ENCODE results near the gene GCK.

The GCK gene

DNA sequence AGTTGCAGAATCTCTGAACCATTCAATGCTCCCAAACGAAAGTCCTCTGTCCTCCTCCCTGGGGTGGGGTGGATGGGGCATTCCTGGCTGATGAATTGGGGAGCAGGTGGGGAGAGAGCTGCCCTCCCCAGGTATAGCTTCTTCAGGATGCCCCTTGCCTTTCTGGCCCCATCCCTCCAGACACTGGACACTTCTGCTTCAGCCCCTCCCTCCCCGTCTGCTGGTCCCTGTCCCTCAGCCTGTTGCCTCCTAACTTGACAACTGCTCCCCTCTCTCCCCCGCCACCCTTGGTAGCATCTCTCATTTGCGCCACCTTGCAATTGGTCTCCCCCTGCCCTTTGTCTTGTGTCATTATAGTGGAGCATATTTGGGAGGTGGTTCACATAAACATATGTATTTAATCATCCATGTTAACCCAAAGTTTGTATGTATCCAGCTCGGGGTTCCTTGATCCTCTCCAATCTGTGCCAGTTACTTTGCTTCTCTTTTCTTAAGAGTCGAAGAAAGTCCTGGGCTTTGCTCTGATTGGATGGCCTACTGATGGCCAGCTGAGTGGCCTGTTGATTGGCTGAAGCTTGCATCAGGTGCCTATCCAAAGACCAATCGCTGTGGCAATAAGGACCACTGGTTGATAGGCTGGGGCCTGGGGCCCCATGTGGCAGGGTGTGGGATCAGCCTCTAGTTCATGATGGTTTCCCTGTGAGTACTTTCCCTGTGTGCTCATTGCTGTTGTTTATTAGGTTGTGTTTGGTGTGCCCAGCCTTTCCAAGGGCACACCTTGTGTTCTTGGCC is 4.0 kb upstream of the GCK start:
- Histone ChIP-seq H3K27ac (ENCODE audit: low read depth, low read length) (no peak overlapping the region), H4K5ac (ENCODE audit: low read length) (no peak overlapping the region), H2BK5ac (ENCODE audit: low read length) (no peak overlapping the region), H3K4me1 (ENCODE audit: control insufficient read depth, low read depth, low read length) (no peaks in the 10 kb centered on the region), H3K23ac (ENCODE audit: low read length) (no peak overlapping the region), H3K27me3 (ENCODE audit: insufficient read depth, low read length, poor library complexity) (no peaks in the 10 kb centered on the region), H3K56ac (ENCODE audit: low read length) (no peak overlapping the region), H3K79me2 (ENCODE audit: control insufficient read depth, insufficient read depth, low read length) (no peaks in the 10 kb centered on the region), H3K4me2 (ENCODE audit: low read length) (no peak overlapping the region), H3K4ac (ENCODE audit: low read depth, low read length) (no peak overlapping the region), H2BK120ac (ENCODE audit: low read depth, low read length) (no peak overlapping the region), H2AK5ac (ENCODE audit: low read length) (no peak overlapping the region), H3K79me1 (ENCODE audit: low read length) (no peaks in the 10 kb centered on the region), H3K4me3 (ENCODE audit: low read length) (no peak overlapping the region), H3K9ac (ENCODE audit: low read length) (no peak overlapping the region), H4K8ac (ENCODE audit: low read depth, low read length) (no peak overlapping the region), H3K36me3 (ENCODE audit: control insufficient read depth, insufficient read depth, low read length) (no peaks in the 10 kb centered on the region), H3K18ac (ENCODE audit: low read length) (no peak overlapping the region), H2BK15ac (replicated peaks; ENCODE audit: low read depth) (no peak overlapping the region)
- no CpG with 5 or more reads among the region's 7 CpGs for WGBS (ENCODE audit: extremely low coverage, insufficient coverage, low lambda C conversion rate)
- DNase-seq = peak; percentile 44

DNA sequence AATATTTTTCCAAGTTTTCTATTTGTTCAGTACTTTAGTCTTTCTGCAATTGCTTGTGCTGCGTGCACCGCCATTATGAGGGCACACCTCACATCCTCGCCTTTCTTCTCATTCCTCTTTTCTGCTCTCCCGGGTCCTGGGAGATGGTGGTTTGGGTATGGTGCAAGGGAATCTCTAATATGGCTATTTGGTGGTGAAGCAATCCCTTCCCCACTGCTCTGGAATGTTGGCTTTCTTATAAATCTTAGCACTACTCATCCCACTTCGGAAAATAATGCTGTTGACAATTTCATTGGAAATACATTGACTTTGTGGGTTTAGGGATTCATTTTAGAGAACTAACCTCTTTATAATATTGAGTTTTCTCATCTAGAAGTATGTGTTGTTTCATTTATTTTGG is 1.9 kb upstream of the GCK start:
- Histone ChIP-seq H4K5ac (ENCODE audit: low read length) (no peak overlapping the region), H3K4ac (ENCODE audit: low read depth, low read length) (no peak overlapping the region), H3K27ac (ENCODE audit: low read depth, low read length) (no peak overlapping the region), H2BK5ac (ENCODE audit: low read length) (no peak overlapping the region), H3K79me1 (ENCODE audit: low read length) (no peaks in the 10 kb centered on the region), H3K27me3 (ENCODE audit: insufficient read depth, low read length, poor library complexity) (no peaks in the 10 kb centered on the region), H3K79me2 (ENCODE audit: control insufficient read depth, insufficient read depth, low read length) (no peaks in the 10 kb centered on the region), H3K23ac (ENCODE audit: low read length) (no peak overlapping the region), H2AK5ac (ENCODE audit: low read length) (no peak overlapping the region), H3K18ac (ENCODE audit: low read length) (no peak overlapping the region), H3K36me3 (ENCODE audit: control insufficient read depth, insufficient read depth, low read length) (no peaks in the 10 kb centered on the region), H2BK120ac (ENCODE audit: low read depth, low read length) (no peak overlapping the region), H3K56ac (ENCODE audit: low read length) (no peak overlapping the region), H2BK15ac (replicated peaks; ENCODE audit: low read depth) (no peak overlapping the region), H3K4me3 (ENCODE audit: low read length) (no peak overlapping the region), H3K9ac (ENCODE audit: low read length) (no peak overlapping the region), H4K8ac (ENCODE audit: low read depth, low read length) (no peak overlapping the region), H3K4me2 (ENCODE audit: low read length) (no peak overlapping the region), H3K4me1 (ENCODE audit: control insufficient read depth, low read depth, low read length) (no peaks in the 10 kb centered on the region)
- no peak for DNase-seq
- no CpG with 5 or more reads among the region's 5 CpGs for WGBS (ENCODE audit: extremely low coverage, insufficient coverage, low lambda C conversion rate)

DNA sequence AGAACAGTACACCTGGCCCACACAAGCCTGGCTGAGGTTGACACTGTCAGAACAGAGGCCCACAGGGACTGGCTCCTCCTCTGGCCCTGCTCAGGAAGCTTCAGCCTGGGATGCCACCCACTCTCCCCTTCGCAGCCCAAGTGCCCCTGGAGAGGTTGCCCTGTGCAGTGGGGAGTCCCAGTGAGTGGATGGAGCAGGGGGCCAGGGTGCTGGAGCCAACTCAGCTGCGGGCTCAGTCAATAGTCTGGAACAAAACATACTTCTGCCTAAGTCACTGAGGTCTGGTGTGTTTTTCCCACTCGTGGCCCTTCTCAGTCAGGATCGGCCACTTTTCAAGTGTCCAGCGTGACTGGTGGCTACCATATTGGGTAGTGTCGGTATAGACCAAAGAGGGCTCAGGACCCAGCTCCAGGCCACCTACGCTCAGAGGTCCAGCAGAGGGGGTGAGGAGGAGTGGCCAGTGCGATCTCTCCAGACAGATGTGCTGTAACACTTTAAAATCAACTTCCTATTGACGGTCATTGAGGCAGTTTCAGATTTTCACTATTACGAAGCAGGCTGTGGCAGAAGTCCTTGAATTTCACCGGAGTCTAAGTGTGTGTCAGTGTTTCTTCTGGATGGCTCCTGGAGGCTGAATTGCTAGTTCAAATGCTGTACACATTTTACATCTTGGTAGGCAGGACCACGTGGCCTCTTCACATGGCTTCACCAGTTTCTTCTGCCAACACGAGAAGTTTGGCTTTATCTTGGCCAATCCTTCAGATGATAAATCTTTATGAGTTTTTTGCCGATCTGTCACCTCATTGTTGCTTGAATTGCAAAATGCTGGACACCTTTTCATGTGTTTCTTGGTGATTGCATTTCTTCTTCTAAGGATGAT is 994 bp upstream of the GCK start:
- H3K27me3 ChIP-seq (ENCODE audit: insufficient read depth, low read length, poor library complexity) = no peaks in the 10 kb centered on the region
- H2BK5ac ChIP-seq (ENCODE audit: low read length) = no peak overlapping the region
- H3K4me1 ChIP-seq (ENCODE audit: control insufficient read depth, low read depth, low read length) = no peaks in the 10 kb centered on the region
- no peak for DNase-seq
- no peak overlapping the region for H3K18ac ChIP-seq (ENCODE audit: low read length)
- no peak overlapping the region for H3K4ac ChIP-seq (ENCODE audit: low read depth, low read length)
- no peaks in the 10 kb centered on the region for H3K36me3 ChIP-seq (ENCODE audit: control insufficient read depth, insufficient read depth, low read length)
- no peaks in the 10 kb centered on the region for H3K79me2 ChIP-seq (ENCODE audit: control insufficient read depth, insufficient read depth, low read length)
- no peak overlapping the region for H2BK15ac ChIP-seq (replicated peaks; ENCODE audit: low read depth)
- H4K5ac ChIP-seq (ENCODE audit: low read length) = no peak overlapping the region
- H3K9ac ChIP-seq (ENCODE audit: low read length) = no peak overlapping the region
- no peak overlapping the region for H2BK120ac ChIP-seq (ENCODE audit: low read depth, low read length)
- no peak overlapping the region for H3K27ac ChIP-seq (ENCODE audit: low read depth, low read length)
- no peak overlapping the region for H3K4me3 ChIP-seq (ENCODE audit: low read length)
- H3K56ac ChIP-seq (ENCODE audit: low read length) = no peak overlapping the region
- no peak overlapping the region for H4K8ac ChIP-seq (ENCODE audit: low read depth, low read length)
- H2AK5ac ChIP-seq (ENCODE audit: low read length) = no peak overlapping the region
- no peak overlapping the region for H3K23ac ChIP-seq (ENCODE audit: low read length)
- no CpG with 5 or more reads among the region's 14 CpGs for WGBS (ENCODE audit: extremely low coverage, insufficient coverage, low lambda C conversion rate)
- no peak overlapping the region for H3K4me2 ChIP-seq (ENCODE audit: low read length)
- H3K79me1 ChIP-seq (ENCODE audit: low read length) = no peaks in the 10 kb centered on the region

DNA sequence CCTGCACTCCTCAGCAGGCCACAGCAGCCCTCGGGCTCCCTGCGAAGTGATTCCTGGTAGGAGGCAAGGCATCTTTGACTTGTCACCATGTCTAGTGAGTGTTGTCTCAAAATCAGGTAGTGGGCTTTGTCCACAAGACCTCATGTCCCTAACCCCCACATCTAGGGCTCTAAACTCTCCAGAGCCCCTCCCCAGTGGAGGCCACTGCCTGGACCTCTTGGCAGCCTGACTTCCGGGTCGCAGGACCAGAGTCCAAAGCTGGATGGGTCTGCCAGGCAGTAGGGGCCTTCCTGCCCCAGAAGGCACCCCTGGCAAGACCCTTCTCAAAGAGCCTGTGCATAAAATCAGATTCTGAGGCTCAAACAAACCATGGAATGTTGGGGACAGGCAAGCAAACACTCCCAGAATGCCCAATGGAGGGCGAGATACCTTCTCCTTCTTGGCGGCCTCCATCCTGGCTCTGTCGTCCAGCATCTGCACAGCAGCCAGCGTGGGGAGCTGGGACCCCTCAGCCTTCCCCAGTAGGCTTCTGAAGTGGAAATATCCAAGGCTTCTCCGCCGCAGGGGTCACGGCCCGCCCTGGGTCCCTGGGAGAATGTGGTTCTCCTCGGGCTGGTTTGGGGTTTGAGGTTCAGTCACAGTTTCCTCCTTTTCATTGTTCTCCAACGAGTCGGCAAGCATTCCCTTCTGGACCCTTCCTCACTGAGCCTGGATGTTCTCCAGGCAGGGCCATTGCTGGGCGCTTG is 586 bp downstream of the GCK start:
- WGBS (ENCODE audit: extremely low coverage, insufficient coverage, low lambda C conversion rate) = no CpG with 5 or more reads among the region's 16 CpGs
- no peak overlapping the region for H3K4me3 ChIP-seq (ENCODE audit: low read length)
- DNase-seq = no peak

DNA sequence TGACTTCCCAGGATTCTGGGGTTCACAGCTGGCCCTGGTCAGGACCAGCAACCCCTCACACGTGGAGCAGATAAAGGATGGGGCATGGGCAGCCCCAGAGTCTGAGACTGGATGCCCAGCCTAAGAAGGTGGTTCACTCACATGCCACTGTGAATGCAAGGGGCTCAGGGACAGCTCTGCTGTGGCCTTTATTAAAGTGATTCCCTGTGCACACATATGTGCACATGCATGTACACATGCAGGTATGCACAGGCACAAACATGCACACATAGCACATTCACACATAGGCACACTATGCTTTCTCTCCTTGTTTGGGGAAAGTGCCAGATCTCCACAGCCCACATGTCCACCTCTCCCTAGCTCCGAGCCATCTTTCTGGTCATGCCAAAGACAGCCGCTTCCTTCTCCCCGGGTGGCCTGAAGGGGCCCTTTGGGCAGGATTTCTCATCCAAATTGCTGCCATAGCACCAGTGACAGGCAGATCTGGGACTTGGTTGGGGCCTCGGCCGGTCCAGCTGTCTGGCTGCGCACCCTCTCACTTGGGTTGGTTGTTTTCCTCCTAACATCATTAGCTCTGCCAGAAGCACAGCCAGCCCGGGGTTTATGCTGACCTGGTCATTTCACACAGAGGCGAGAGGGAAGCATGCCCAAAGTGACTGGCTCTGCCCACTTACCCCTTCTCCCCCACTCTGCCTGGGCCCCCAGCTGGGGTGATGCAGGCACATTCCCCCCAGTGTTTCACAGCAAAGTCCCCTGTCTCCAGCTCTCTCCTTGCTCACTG is 1.4 kb downstream of the GCK start:
- H3K4ac ChIP-seq (ENCODE audit: low read depth, low read length) = no peak overlapping the region
- no peak overlapping the region for H3K4me3 ChIP-seq (ENCODE audit: low read length)
- H3K36me3 ChIP-seq (ENCODE audit: control insufficient read depth, insufficient read depth, low read length) = no peaks in the 10 kb centered on the region
- H3K9ac ChIP-seq (ENCODE audit: low read length) = no peak overlapping the region
- no peak overlapping the region for H2BK15ac ChIP-seq (replicated peaks; ENCODE audit: low read depth)
- no peaks in the 10 kb centered on the region for H3K79me1 ChIP-seq (ENCODE audit: low read length)
- no peak overlapping the region for H2AK5ac ChIP-seq (ENCODE audit: low read length)
- H3K23ac ChIP-seq (ENCODE audit: low read length) = no peak overlapping the region
- no peaks in the 10 kb centered on the region for H3K79me2 ChIP-seq (ENCODE audit: control insufficient read depth, insufficient read depth, low read length)
- DNase-seq = no peak
- no peak overlapping the region for H3K18ac ChIP-seq (ENCODE audit: low read length)
- no peaks in the 10 kb centered on the region for H3K27me3 ChIP-seq (ENCODE audit: insufficient read depth, low read length, poor library complexity)
- H3K27ac ChIP-seq (ENCODE audit: low read depth, low read length) = no peak overlapping the region
- no peaks in the 10 kb centered on the region for H3K4me1 ChIP-seq (ENCODE audit: control insufficient read depth, low read depth, low read length)
- no peak overlapping the region for H2BK120ac ChIP-seq (ENCODE audit: low read depth, low read length)
- H4K8ac ChIP-seq (ENCODE audit: low read depth, low read length) = no peak overlapping the region
- H3K56ac ChIP-seq (ENCODE audit: low read length) = no peak overlapping the region
- H3K4me2 ChIP-seq (ENCODE audit: low read length) = no peak overlapping the region
- no peak overlapping the region for H2BK5ac ChIP-seq (ENCODE audit: low read length)
- no peak overlapping the region for H4K5ac ChIP-seq (ENCODE audit: low read length)
- WGBS (ENCODE audit: extremely low coverage, insufficient coverage, low lambda C conversion rate) = no CpG with 5 or more reads among the region's 9 CpGs

More for the DNA sequence above, 586 bp downstream of the GCK start:
- Histone ChIP-seq H3K56ac (ENCODE audit: low read length) (no peak overlapping the region), H3K36me3 (ENCODE audit: control insufficient read depth, insufficient read depth, low read length) (no peaks in the 10 kb centered on the region), H3K9ac (ENCODE audit: low read length) (no peak overlapping the region), H3K18ac (ENCODE audit: low read length) (no peak overlapping the region), H3K79me1 (ENCODE audit: low read length) (no peaks in the 10 kb centered on the region), H3K27ac (ENCODE audit: low read depth, low read length) (no peak overlapping the region), H4K8ac (ENCODE audit: low read depth, low read length) (no peak overlapping the region), H2AK5ac (ENCODE audit: low read length) (no peak overlapping the region), H3K23ac (ENCODE audit: low read length) (no peak overlapping the region), H4K5ac (ENCODE audit: low read length) (no peak overlapping the region), H3K4me1 (ENCODE audit: control insufficient read depth, low read depth, low read length) (no peaks in the 10 kb centered on the region), H3K4me2 (ENCODE audit: low read length) (no peak overlapping the region), H2BK15ac (replicated peaks; ENCODE audit: low read depth) (no peak overlapping the region), H3K4ac (ENCODE audit: low read depth, low read length) (no peak overlapping the region), H3K79me2 (ENCODE audit: control insufficient read depth, insufficient read depth, low read length) (no peaks in the 10 kb centered on the region), H3K27me3 (ENCODE audit: insufficient read depth, low read length, poor library complexity) (no peaks in the 10 kb centered on the region), H2BK5ac (ENCODE audit: low read length) (no peak overlapping the region), H2BK120ac (ENCODE audit: low read depth, low read length) (no peak overlapping the region)

Measured in mesendoderm (in vitro differentiated cells).